K562 (cell line): Measurements from ENCODE around the gene PHEX.

Experiments
- NCOA1 ChIP-seq: fragments of 450-650 bp; IDR thresholded peaks from 2 replicates; pipeline ENCODE4 v1.6.1; 2016; ENCODE audit warnings: low read depth
- RBBP5 ChIP-seq: fragments of 200-600 bp; sonication (generic); IDR thresholded peaks from 2 replicates; pipeline ENCODE4 v1.6.1; 2012; ENCODE audit warnings: borderline replicate concordance, mild to moderate bottlenecking, low read length, control low read depth, inconsistent platforms; ENCODE audit not compliant: insufficient read depth, poor library complexity, severe bottlenecking
- RBM17 ChIP-seq: fragments of 200-400 bp; formaldehyde crosslinking; IDR thresholded peaks from 2 replicates; pipeline ENCODE4 v1.6.1; 2017; ENCODE audit warnings: low read depth, mild to moderate bottlenecking, low read length, borderline replicate concordance
- TAF1 ChIP-seq: IDR thresholded peaks from 2 replicates; pipeline ENCODE4 v1.6.1; 2011; ENCODE audit warnings: mild to moderate bottlenecking, low read length, moderate library complexity; ENCODE audit not compliant: insufficient read depth, control insufficient read depth, severe bottlenecking; ENCODE audit errors: extremely low read depth
- ZFX ChIP-seq: sonication (generic); formaldehyde crosslinking; IDR thresholded peaks from 2 replicates; pipeline ENCODE4 v1.8.0; 2022; ENCODE audit warnings: mild to moderate bottlenecking, missing genetic modification reagents, moderate library complexity
- ZNF24 ChIP-seq: fragments of 450-650 bp; IDR thresholded peaks from 2 replicates; pipeline ENCODE4 v1.6.1; 2016
- ZNF512 ChIP-seq: IDR thresholded peaks from 2 replicates; pipeline ENCODE4 v1.6.1; 2016; ENCODE audit warnings: missing genetic modification characterization, missing compliant biosample characterization
- TF ChIP-seq, protein P1 (sequence below), 2 experiments: fragments of 450-650 bp; formaldehyde crosslinking in 1 of 2; IDR thresholded peaks; 2 replicates each; pipeline versions ENCODE4 v1.4.0 to v1.6.1; 2014 to 2020; ENCODE audit warnings: mild to moderate bottlenecking in 2 of 2, borderline replicate concordance in 1 of 2, low read depth in 1 of 2

GRCh38 chrX:22273714-22274317 is 241.7 kb downstream of the PHEX start:
- TF ChIP-seq ZNF24 (no peak), RBM17 (no peak), RBBP5 (no peak), TAF1 (no peak), ZNF512 (tag) (no peak), NCOA1 (no peak), ZFX (CRISPR knock-in tag) (no peak)
- TF ChIP-seq, protein P1, sequence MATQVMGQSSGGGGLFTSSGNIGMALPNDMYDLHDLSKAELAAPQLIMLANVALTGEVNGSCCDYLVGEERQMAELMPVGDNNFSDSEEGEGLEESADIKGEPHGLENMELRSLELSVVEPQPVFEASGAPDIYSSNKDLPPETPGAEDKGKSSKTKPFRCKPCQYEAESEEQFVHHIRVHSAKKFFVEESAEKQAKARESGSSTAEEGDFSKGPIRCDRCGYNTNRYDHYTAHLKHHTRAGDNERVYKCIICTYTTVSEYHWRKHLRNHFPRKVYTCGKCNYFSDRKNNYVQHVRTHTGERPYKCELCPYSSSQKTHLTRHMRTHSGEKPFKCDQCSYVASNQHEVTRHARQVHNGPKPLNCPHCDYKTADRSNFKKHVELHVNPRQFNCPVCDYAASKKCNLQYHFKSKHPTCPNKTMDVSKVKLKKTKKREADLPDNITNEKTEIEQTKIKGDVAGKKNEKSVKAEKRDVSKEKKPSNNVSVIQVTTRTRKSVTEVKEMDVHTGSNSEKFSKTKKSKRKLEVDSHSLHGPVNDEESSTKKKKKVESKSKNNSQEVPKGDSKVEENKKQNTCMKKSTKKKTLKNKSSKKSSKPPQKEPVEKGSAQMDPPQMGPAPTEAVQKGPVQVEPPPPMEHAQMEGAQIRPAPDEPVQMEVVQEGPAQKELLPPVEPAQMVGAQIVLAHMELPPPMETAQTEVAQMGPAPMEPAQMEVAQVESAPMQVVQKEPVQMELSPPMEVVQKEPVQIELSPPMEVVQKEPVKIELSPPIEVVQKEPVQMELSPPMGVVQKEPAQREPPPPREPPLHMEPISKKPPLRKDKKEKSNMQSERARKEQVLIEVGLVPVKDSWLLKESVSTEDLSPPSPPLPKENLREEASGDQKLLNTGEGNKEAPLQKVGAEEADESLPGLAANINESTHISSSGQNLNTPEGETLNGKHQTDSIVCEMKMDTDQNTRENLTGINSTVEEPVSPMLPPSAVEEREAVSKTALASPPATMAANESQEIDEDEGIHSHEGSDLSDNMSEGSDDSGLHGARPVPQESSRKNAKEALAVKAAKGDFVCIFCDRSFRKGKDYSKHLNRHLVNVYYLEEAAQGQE (IDR thresholded peaks at IDR 0.05; ENCODE audit: borderline replicate concordance): no peak
- TF ChIP-seq, protein P1 (CRISPR knock-in tag; IDR thresholded peaks at IDR 0.05; ENCODE audit: low read depth): no peak
